Smooth muscle cell (in vitro differentiated cells): ENCODE data around the gene PIP5K1C. TPM values are rescaled to one million over a fixed set of nuclear protein-coding genes. Genes with fewer than 3 reads are reported as not detected.

Source experiments
- DNase-seq: peaks from one replicate; lab custom pipeline; 2025; ENCODE audit not compliant: unreplicated experiment; lab: John Stamatoyannopoulos, UW
- H2AFZ ChIP-seq: fragments of 200-600 bp; sonication (generic); 2 replicates; pipeline ENCODE4 v1.6.0; 2016; ENCODE audit warnings: antibody characterized with exemption, low read depth, mild to moderate bottlenecking
- H3F3A ChIP-seq: fragments of 200-600 bp; sonication (generic); 2 replicates; pipeline ENCODE4 v1.6.0; 2017; ENCODE audit warnings: antibody characterized with exemption, low read depth
- H3K27ac ChIP-seq: fragments of 200-600 bp; sonication (generic); 2 replicates; pipeline ENCODE4 v1.5.1; 2016; ENCODE audit warnings: low read depth, mild to moderate bottlenecking
- H3K27me3 ChIP-seq: fragments of 200-600 bp; sonication (generic); 2 replicates; pipeline ENCODE4 v1.6.1; 2016; ENCODE audit warnings: low read depth, mild to moderate bottlenecking
- H3K36me3 ChIP-seq: fragments of 200-600 bp; sonication (generic); 2 replicates; pipeline ENCODE4 v1.5.1; 2016; ENCODE audit warnings: low read depth
- H3K4me1 ChIP-seq: fragments of 200-600 bp; sonication (generic); 2 replicates; pipeline ENCODE4 v1.5.1; 2016; ENCODE audit warnings: low read depth
- H3K4me2 ChIP-seq: fragments of 200-600 bp; sonication (generic); 2 replicates; pipeline ENCODE4 v1.6.0; 2016; ENCODE audit warnings: mild to moderate bottlenecking
- H3K4me3 ChIP-seq: fragments of 200-600 bp; sonication (generic); 2 replicates; pipeline ENCODE4 v1.5.1; 2016; ENCODE audit warnings: mild to moderate bottlenecking
- H3K79me2 ChIP-seq: fragments of 200-600 bp; sonication (generic); 2 replicates; pipeline ENCODE4 v1.6.0; 2016; ENCODE audit warnings: low read depth, mild to moderate bottlenecking
- H3K9ac ChIP-seq: fragments of 200-600 bp; sonication (generic); 2 replicates; pipeline ENCODE4 v1.6.0; 2016; ENCODE audit warnings: low read depth
- H3K9me3 ChIP-seq: fragments of 200-600 bp; sonication (generic); replicated peaks from 2 replicates; pipeline ENCODE4 v1.5.1; 2016; ENCODE audit warnings: low read depth
- H4K20me1 ChIP-seq: fragments of 200-600 bp; sonication (generic); 2 replicates; pipeline ENCODE4 v1.6.0; 2016; ENCODE audit warnings: low read depth
- CTCF ChIP-seq: fragments of 200-600 bp; sonication (generic); IDR thresholded peaks from 2 replicates; pipeline ENCODE4 v1.5.1; 2017; ENCODE audit warnings: borderline replicate concordance, mild to moderate bottlenecking, antibody characterized with exemption; ENCODE audit not compliant: insufficient read depth, poor library complexity, severe bottlenecking
- WGBS: methylation state at CpG from one replicate; pipeline ENCODE4 v1.1.7; 2016; ENCODE audit warnings: low lambda C conversion rate; 5-methylcytosine and 5-hydroxymethylcytosine counted together
- polyA plus RNA-seq: library from polyadenylated mRNA; unstranded; fragments of >200 nt; fragmentation: Nextera tagmentation; extraction: Ambion mirVana; gene quantifications from 2 replicates; pipeline ENCODE4 v1.2.1, GENCODE V29; 2016
- total RNA-seq: library from RNA; depleted of rRNA; stranded (reverse); fragments of >200 nt; gene quantifications from 2 replicates; pipeline ENCODE4 v1.2.3, GENCODE V29; 2014

The PIP5K1C gene
- total and polyA plus RNA-seq, 2 experiments from 2014 or later = 13.2 to 27.2 TPM

- peak overlapping the region; percentile 86 for H3K4me2 ChIP-seq
- no peaks in the 10 kb centered on the region for H3K9me3 ChIP-seq
- no peak overlapping the region for H3K27ac ChIP-seq
- no peak overlapping the region for H3K9ac ChIP-seq
- no peak for DNase-seq
- H2AFZ ChIP-seq = no peak overlapping the region
- H3K4me1 ChIP-seq = peaks cover 8% of the 10 kb centered on the region
- TF ChIP-seq CTCF = no peak
- no peaks in the 10 kb centered on the region for H4K20me1 ChIP-seq
- no peaks in the 10 kb centered on the region for H3K27me3 ChIP-seq
- no peaks in the 10 kb centered on the region for H3K36me3 ChIP-seq
- WGBS = 77% methylated on average over 5 of the region's 5 CpGs
- no peaks in the 10 kb centered on the region for H3F3A ChIP-seq
- peak overlapping the region; percentile 65 for H3K4me3 ChIP-seq
- no peaks in the 10 kb centered on the region for H3K79me2 ChIP-seq
These were observed 94.5 kb downstream of the PIP5K1C start for GRCh38 chr19:3605770-3606169.

GRCh38 chr19:3605361-3605760, 94.9 kb downstream of the PIP5K1C start:
- Histone ChIP-seq H2AFZ (no peak overlapping the region), H3K4me1 (peaks cover 8% of the 10 kb centered on the region), H4K20me1 (no peaks in the 10 kb centered on the region), H3K4me2 (peak overlapping the region; percentile 86), H3K27me3 (no peaks in the 10 kb centered on the region), H3K9ac (no peak overlapping the region), H3K79me2 (no peaks in the 10 kb centered on the region), H3K27ac (no peak overlapping the region), H3K36me3 (no peaks in the 10 kb centered on the region), H3K9me3 (no peaks in the 10 kb centered on the region), H3F3A (no peaks in the 10 kb centered on the region), H3K4me3 (no peak overlapping the region)
- no peak for TF ChIP-seq CTCF
- 81% methylated on average over 3 of the region's 3 CpGs for WGBS
- DNase-seq = no peak

GRCh38 chr19:3604987-3605343, 95.3 kb downstream of the PIP5K1C start:
- Histone ChIP-seq H3K9ac (no peak overlapping the region), H4K20me1 (no peaks in the 10 kb centered on the region), H3K36me3 (no peaks in the 10 kb centered on the region), H3K79me2 (no peaks in the 10 kb centered on the region), H3K4me2 (no peak overlapping the region), H3K27me3 (no peaks in the 10 kb centered on the region), H3K27ac (no peak overlapping the region), H3F3A (no peaks in the 10 kb centered on the region), H3K9me3 (no peaks in the 10 kb centered on the region), H2AFZ (no peak overlapping the region), H3K4me1 (peaks cover 8% of the 10 kb centered on the region), H3K4me3 (no peak overlapping the region)
- 82% methylated on average over 11 of the region's 11 CpGs for WGBS
- no peak for TF ChIP-seq CTCF
- DNase-seq = no peak

- no peaks in the 10 kb centered on the region for H4K20me1 ChIP-seq
- no peak overlapping the region for H3K4me2 ChIP-seq
- no peaks in the 10 kb centered on the region for H3K9me3 ChIP-seq
- 94% methylated on average over 23 of the region's 27 CpGs for WGBS
- H3K4me3 ChIP-seq = no peak overlapping the region
- no peaks in the 10 kb centered on the region for H3F3A ChIP-seq
- no peak overlapping the region for H2AFZ ChIP-seq
- peaks cover 8% of the 10 kb centered on the region for H3K4me1 ChIP-seq
- no peak overlapping the region for H3K9ac ChIP-seq
- no peak overlapping the region for H3K27ac ChIP-seq
- no peaks in the 10 kb centered on the region for H3K36me3 ChIP-seq
- no peaks in the 10 kb centered on the region for H3K79me2 ChIP-seq
- H3K27me3 ChIP-seq = no peaks in the 10 kb centered on the region
- TF ChIP-seq CTCF = no peak
- DNase-seq = no peak
These were observed 95.9 kb downstream of the PIP5K1C start for GRCh38 chr19:3604227-3604986.
